ENCODE data around the gene PPEF2.

The PPEF2 gene

DNA sequence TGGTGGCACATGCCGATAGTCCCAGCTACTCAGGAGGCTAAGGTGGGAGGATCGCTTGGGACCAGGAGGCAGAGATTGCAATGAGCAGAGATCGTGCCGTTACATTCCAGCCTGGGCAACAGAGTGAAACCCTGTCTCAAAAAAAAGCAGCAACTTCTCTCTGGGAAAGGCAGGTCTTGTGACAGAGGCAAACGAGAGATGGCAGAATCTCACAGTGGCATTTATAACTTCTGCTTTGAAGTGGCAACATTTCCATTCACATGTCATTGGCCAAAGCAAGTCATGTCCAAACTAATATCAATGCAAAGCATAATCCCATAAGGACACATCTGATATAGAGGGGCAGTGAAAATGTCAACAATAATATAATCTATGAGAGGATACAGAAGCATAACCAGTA is 79.8 kb downstream of the PPEF2 start:
- FAIRE-seq, result no peak
- DNase-seq (ENCODE audit: insufficient read length), result no peak
- TF ChIP-seq POLR2AphosphoS5 (IDR thresholded peaks at IDR 0.05; ENCODE audit: low read depth, low read length) (no peak), POLR2A (IDR thresholded peaks at IDR 0.05; ENCODE audit: low read depth, low read length) (no peak), TAF1 (IDR thresholded peaks at IDR 0.05; ENCODE audit: borderline replicate concordance, low read depth, low read length) (no peak)

DNA sequence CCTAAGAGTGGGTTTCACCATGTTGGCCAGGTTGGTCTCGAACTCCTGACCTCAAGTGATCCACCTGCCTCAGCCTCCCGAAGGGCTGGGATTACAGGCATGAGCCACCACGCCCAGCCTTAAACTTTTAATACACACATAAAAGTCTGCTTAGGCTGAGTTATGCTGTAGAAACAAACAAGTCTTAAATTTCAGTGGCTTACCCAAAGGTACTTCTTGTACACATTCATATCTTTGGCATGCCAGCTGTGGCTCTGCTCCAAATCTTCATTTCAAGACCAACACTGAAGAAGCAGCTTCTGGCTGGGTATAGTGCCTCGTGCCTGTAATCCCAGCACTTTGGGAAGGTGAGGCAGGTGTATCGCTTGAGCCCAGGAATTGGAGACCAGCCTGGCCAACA is 80.3 kb downstream of the PPEF2 start:
- TF ChIP-seq POLR2AphosphoS5 (IDR thresholded peaks at IDR 0.05; ENCODE audit: low read depth, low read length) (no peak), TAF1 (IDR thresholded peaks at IDR 0.05; ENCODE audit: borderline replicate concordance, low read depth, low read length) (no peak)
- FAIRE-seq (no peak), DNase-seq (ENCODE audit: insufficient read length) (no peak)

DNA sequence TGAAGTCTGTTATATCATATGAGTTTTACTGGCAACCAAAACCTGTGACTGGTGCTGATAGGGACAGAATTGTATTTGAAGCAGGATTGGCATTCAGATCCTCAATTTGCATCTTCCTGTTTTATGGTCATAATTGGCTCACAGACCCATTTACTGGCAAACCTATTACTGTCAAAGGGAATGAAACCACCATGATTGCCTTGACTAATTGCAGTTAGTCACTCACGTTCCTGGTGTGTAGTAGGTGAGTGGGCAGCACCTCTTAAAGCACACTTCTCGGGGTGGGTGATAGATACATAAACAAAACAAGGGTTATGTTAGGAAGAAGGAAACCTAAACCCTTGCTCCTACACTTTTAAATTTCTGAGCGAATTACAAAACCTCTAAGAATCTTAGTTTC is 81.0 kb downstream of the PPEF2 start:
- FAIRE-seq (no peak), DNase-seq (ENCODE audit: insufficient read length) (no peak)
- TF ChIP-seq TAF1 (IDR thresholded peaks at IDR 0.05; ENCODE audit: borderline replicate concordance, low read depth, low read length) (no peak), POLR2AphosphoS5 (IDR thresholded peaks at IDR 0.05; ENCODE audit: low read depth, low read length) (no peak)

DNA sequence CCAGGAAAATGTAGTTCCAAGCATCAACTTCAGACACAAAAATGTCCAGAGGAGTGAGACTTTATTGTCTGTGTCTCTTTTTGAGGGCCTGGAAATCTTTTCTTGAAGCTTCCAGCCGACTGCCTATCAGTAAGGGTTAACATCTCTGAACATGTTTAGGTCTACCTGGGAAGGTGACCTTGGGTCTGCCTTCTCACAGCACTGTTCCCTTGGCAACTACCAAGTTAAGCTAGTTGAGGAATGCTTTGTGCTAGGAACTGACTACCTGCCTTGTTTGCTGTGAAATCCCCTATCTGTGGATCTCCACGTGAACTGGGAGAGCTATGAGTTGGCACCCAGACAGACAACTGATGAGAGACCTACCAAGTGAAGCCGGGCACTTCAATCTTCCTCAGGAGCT is 81.6 kb downstream of the PPEF2 start:
- TF ChIP-seq POLR2AphosphoS5 (IDR thresholded peaks at IDR 0.05; ENCODE audit: low read depth, low read length), result no peak
- no peak for TF ChIP-seq POLR2A (IDR thresholded peaks at IDR 0.05; ENCODE audit: low read depth, low read length)
- TF ChIP-seq TAF1 (IDR thresholded peaks at IDR 0.05; ENCODE audit: borderline replicate concordance, low read depth, low read length), result no peak
- FAIRE-seq (no peak), DNase-seq (ENCODE audit: insufficient read length) (no peak)

DNA sequence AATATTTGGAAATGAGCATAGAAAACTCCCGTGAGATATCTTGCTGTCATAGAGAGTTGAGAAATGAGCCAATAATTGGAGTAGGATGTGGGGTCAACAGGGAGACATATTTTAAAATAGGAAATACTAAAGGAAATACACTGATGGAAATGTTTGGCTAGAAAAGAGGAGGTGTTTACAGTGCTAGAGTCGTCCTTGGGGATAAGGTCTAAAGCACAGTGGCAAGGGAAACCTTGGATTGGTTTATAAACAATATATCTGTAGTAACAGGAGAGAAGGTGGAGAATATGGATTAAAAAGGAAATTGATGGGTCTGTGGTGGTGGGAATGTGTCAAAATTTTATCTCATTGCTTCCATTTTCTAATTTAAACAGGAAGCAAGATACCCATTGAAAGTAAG is 82.1 kb downstream of the PPEF2 start:
- no peak for TF ChIP-seq POLR2A (IDR thresholded peaks at IDR 0.05; ENCODE audit: low read depth, low read length)
- no peak for TF ChIP-seq TAF1 (IDR thresholded peaks at IDR 0.05; ENCODE audit: borderline replicate concordance, low read depth, low read length)
- TF ChIP-seq POLR2AphosphoS5 (IDR thresholded peaks at IDR 0.05; ENCODE audit: low read depth, low read length), result no peak
- DNase-seq (ENCODE audit: insufficient read length) (no peak), FAIRE-seq (no peak)

DNA sequence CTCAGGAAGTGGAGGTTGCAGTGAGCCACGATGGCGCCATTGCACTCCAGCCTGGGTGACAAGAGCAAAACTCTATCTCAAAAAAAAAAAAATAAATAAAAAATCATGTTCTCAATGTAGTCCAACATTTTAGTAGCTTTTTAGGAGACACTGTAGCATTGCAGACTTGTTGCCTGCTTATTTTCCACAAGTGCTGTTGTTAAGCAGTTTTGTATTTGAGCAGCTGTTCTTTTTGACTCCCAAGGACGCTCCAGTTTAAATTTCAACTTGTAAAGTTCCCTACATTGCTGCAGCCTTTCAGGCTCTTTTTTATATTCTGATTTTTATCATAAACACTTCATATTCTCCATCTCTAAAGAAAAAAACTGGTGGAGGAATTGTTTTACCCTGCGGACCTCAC is 83.1 kb downstream of the PPEF2 start:
- TF ChIP-seq POLR2AphosphoS5 (IDR thresholded peaks at IDR 0.05; ENCODE audit: low read depth, low read length) (no peak), TAF1 (IDR thresholded peaks at IDR 0.05; ENCODE audit: borderline replicate concordance, low read depth, low read length) (no peak), POLR2A (IDR thresholded peaks at IDR 0.05; ENCODE audit: low read depth, low read length) (no peak)
- FAIRE-seq, result no peak
- DNase-seq (ENCODE audit: insufficient read length), result no peak

DNA sequence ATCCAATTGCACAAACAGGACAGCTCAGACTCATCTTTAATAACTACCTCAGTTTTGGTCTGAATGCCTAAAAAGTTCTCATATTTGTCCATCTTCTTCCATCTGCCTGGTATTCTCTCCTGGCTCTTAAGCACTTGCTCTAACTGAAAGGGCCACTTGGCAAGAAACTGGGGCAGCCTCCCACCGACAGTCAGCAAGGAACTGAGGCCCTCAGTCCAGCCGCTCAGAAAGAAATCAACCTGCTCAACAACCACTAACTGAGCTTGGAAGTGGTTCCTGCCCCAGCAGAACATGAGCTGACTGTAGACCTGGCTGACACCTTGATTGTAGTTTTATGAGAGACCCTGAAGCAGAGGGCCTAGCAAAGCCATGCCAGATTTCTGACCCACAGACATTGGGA is 84.4 kb downstream of the PPEF2 start:
- no peak for FAIRE-seq
- no peak for DNase-seq (ENCODE audit: insufficient read length)
- TF ChIP-seq POLR2A (IDR thresholded peaks at IDR 0.05; ENCODE audit: low read depth, low read length) (no peak), TAF1 (IDR thresholded peaks at IDR 0.05; ENCODE audit: borderline replicate concordance, low read depth, low read length) (no peak), POLR2AphosphoS5 (IDR thresholded peaks at IDR 0.05; ENCODE audit: low read depth, low read length) (no peak)
